HG02970 (cell line): ENCODE results near the gene UNC79.

Experiments
- ATAC-seq: cut with Tn5 transposase; IDR thresholded peaks from one replicate; pipeline ENCODE4 v1.9.1; 2021; ENCODE audit warnings: mild to moderate bottlenecking, moderate library complexity, moderate number of reproducible peaks; ENCODE audit not compliant: unreplicated experiment, low FRiP score

UNC79 gene

GRCh38 chr14:93719256-93719655 lies 288.5 kb downstream of the UNC79 start:
- ATAC-seq, result no peak

- ATAC-seq, result no peak
Measured at GRCh38 chr14:93720076-93720815, 289.5 kb downstream of the UNC79 start.

GRCh38 chr14:93720981-93721483 lies 290.3 kb downstream of the UNC79 start:
- no peak for ATAC-seq

- no peak for ATAC-seq
Measured at GRCh38 chr14:93723001-93723400, 292.3 kb downstream of the UNC79 start.

GRCh38 chr14:93725002-93725582 lies 294.4 kb downstream of the UNC79 start:
- ATAC-seq, result no peak

DNA sequence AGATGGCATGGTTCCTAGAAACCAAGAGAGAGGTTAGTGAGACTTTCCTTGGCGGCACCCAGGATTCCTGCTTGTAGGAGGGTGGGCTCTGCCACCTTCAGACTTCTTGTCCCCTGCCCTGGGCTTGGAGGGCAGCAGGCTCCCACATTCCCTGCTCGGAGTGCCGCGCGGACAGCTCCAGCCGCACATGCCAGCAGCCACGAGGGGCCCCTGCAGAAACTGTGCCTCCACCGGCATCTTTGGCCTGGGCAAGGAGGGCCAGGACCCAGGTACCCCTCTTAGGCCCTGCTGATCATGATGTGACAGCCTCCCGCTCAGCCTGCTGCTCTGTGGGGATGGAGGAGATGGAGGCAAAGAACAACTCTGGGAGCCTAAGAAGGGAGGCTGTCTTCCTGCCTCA lies 295.3 kb downstream of the UNC79 start:
- ATAC-seq, result no peak

GRCh38 chr14:93727039-93727740 lies 296.5 kb downstream of the UNC79 start:
- ATAC-seq, result no peak

DNA sequence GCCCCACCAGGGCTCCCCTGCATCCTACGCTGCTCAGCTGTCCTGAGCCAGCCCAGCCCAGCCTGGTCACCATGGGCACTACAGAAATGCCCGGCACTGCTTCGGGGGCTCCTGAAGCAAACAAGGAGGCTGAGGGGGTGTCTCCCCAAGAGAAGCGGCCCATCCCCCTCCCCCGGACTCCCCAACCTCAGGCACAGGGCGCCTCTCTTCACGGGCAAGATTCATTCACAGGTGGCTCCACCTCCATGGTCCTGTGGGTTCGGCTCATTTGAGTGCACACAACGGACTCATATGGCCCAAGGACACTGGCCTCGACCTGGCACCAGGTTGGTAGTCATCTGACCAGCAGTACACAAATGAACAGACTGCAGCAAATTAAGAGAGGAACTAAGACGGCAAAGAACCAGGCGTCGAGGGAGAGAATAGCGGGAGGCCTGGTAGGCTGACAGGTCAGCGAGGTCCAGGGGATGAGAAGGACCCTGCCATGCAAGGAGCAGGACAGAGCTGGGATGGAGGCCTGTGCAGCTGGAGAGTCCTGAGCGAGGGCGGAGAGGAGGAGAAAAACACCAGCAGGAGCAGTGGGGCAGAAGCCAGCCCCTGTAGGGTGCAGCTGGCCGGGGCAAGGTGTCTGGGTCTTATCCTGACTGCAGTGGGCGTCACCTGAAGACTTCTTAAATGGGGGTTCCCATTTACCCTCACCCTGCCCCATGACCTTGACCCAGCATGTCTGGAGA lies 297.3 kb downstream of the UNC79 start:
- ATAC-seq, result no peak

- ATAC-seq, result no peak
Measured at GRCh38 chr14:93728651-93729016, 297.9 kb downstream of the UNC79 start.

DNA sequence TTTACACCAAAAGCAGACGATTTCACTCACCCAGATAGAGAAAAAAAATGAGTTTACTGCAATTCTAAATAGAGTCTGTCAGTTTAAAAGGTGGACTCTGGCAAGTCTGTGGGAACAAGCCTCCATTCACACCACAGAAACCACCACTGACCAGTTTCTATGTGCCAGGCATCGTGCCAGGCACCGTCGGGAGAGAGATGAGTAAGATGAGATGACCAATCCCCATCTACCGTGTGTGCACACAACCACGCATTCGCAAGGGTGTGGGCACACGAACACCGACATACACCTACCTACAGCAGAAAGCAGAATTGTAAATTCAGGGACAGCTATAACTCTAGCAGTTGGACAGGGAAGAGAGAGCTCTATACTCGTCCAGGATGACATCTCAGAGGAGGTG lies 299.3 kb downstream of the UNC79 start:
- ATAC-seq, result no peak

GRCh38 chr14:93731753-93732152 lies 301.0 kb downstream of the UNC79 start:
- no peak for ATAC-seq

- ATAC-seq, result no peak
Measured at GRCh38 chr14:93732524-93732923, 301.8 kb downstream of the UNC79 start.

- ATAC-seq, result no peak
Measured at GRCh38 chr14:93733231-93733630, 302.5 kb downstream of the UNC79 start.

GRCh38 chr14:93733631-93734030 lies 302.9 kb downstream of the UNC79 start:
- ATAC-seq, result no peak

DNA sequence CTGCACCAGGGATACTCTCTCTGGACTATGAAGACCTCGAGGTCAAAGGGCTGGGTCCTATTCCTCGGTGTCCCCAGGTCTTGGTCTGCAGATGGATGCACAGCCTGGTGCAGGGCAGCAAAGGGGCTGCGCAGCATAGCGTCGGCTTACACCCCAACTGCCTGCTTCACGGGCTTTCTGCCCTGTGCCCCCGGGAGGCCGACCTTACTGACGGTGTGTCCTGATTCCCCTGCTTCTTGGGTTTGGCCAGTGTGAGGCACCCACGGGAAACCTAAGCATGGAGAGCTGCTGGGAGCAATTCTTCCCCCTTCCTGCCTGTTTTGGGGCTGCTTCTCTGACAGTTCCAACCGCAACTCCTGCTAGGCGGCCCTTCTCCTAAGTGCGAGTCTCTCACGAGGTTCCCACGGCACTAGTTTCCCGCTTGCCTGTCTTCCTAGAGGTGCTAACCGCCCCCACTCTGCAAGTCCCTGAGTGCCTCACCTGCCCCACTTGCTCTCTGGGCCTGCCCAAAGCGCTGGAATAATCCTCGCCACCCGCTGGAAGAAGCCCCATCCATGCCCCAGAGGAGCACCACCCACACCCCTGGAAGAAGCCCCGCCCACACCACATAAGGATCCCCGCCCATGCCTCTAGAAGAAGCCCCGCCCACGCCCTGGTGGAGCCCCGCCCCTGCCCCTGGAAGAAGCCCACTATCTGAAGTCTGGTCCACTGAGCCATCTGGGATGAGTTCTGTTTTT lies 303.5 kb downstream of the UNC79 start:
- ATAC-seq, result no peak

- ATAC-seq, result no peak
Measured at GRCh38 chr14:93735206-93735605, 304.5 kb downstream of the UNC79 start.

GRCh38 chr14:93736378-93737014 lies 305.8 kb downstream of the UNC79 start:
- no peak for ATAC-seq

DNA sequence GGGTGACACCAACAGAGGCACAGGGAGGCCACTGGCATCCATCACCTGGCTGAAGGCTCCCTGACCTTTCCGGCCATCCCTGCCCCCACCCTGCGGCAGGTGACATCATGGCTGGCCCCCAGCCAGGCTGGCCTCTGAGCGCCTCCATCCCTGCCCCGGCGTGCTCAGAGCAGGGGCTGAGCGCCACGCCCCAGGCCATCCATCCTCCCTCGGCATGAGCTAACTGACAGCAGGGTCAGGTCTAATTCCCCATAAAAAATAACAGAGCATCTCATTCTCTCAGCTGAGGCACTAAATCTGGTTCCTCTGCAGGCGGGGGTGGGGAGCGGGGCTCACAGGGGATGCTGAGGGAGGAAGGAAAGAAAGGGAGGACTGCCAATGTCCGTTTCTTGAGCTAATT lies 306.9 kb downstream of the UNC79 start:
- no peak for ATAC-seq

DNA sequence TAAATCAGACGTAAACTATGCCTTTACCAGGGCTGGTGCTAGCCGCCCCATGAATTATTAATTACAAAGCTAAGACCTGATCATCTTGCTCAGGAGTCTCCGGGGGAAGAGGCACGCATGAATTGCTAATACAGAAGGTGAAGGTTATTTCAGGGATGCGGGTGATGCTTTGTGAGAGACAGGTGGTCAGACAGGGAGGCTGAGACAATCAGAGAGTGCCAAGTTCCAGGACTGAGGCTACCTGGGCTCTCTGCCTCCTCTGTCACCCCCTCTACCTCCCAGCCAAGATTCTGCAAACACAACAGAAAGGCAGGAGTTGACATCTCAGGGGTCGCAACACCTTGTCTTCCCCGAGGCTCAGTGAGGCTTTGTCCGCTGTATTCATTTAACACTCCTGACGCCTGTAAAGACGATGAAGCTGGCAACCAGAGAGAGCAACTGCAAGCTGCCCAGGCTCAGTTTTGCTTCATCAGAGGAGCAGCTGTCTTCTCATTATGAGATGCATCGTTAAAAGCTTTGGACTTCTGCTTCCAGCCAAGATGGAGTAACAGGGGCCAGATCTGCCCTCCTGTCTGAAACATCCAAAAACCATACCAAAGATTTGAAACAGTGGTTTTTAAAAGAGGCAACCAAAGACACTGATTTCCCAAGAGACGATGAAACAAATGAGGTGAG lies 311.0 kb downstream of the UNC79 start:
- ATAC-seq, result no peak
